GM21423 (cell line): ENCODE data around the gene NOD1.

Experiments used
- ATAC-seq: cut with Tn5 transposase; IDR thresholded peaks from one replicate; pipeline ENCODE4 v1.9.1; 2021; ENCODE audit warnings: mild to moderate bottlenecking, moderate library complexity; ENCODE audit not compliant: unreplicated experiment

Gene NOD1

DNA sequence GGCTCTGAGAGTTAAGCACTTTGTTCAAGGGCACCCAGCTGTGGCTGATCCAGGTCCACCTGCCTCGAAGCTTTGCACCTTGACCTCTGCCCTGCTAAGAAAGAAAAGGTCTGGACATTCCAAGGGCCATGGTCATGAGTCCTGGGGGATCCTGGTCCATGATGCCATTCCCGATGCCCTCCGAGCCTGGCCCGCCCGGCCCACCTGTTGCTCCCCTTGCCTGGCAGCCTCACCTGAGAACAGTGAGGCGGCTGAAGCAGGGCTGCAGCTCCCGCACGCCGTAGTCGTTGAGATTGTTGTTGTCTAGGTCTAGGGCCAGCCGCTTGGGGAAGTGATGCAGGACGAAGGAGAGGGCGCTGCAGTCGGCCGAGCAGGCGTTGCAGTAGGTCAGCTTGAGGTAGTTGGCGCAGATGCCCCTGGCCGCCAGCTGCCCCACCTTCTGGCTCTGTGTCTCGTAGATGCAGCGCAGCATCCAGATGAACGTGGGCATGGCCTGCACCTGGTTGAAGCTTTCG is 27.5 kb downstream of the NOD1 start:
- no peak for ATAC-seq

DNA sequence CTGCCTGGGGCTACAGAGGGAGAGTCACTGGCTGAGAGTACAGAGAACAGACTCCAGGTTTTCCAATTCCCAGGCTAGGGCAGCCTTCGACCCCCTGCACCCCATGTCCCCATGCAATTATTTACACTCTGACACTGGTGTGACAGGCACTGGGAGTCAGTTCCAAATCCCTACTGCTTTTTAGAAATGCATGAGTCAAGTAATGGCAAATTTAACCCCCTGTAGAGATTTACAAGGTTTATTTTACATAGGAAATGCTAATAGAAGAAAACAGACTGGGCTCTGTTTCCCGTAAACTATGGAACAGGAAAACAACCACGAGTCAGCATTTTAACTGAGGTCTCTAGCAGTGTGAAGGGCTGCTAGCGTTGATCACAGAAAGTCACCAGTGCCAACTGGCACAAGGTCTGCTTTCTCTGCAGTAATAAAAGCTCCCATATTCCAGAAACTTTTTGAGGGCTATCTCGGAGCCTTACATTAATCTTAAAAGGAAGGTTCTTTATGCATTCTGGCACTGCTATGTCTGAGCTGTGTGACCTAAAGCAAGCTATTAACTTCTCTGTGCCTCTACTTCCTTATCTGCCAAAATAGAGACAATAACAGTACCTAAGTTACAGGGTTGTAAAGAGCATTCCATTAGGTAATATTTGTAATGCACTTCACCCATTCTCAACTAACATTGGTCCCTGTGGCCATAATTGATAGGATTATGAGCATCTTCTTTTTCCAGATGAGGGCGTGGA is 28.2 kb downstream of the NOD1 start:
- no peak for ATAC-seq

DNA sequence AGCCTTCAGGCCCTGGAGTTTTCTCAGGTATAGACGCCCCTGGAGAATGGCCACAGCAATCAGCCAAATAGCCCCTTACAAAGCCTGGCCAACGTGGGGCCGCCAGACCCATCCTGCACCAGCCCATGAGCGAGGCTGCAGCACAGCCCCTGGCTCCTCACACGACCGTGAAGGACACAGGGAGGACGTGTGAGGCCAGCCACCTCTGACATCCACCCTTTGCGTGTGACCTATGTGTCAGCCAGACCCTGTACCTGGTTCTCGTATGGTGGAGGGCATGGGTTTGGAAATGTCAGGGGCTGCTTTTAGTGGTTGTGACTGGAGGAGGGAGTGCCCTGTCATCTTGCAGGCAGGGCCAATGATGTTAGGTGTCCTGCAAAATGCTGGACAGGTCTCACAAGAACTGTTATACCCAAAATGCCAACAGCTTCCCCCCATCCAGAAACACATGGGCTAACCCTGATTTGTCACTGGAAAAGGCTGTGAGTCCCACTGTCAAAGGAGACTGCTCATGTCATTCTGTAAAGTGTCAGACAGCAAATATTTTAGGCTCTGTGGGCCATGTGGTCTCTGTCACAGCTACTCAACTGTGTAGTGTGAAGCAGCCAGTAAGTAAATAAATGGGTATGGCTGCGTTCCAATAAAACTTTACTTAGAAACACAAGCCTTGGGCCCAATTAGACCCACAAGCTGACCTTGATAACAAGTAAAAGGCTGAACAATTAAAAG is 30.0 kb downstream of the NOD1 start:
- ATAC-seq: no peak

DNA sequence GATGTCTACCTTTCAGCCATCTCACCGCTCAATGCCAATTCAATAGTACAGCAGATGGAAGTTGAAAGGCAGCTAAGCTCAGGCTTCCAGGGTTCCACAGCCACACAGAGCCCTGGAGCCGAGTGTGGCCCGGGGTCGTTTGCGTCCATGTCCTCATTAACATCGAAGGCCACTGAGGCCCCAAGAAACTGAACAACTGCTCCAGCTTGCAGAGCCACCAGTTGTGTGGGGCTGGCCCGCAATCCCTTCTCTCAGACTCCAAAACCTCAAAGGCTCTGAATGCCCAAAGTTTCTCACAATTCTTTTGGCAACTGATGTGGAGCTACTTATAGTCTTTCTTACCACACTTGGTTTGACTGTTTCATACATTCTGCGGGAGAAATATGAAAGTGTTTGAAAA is 31.1 kb downstream of the NOD1 start:
- no peak for ATAC-seq

DNA sequence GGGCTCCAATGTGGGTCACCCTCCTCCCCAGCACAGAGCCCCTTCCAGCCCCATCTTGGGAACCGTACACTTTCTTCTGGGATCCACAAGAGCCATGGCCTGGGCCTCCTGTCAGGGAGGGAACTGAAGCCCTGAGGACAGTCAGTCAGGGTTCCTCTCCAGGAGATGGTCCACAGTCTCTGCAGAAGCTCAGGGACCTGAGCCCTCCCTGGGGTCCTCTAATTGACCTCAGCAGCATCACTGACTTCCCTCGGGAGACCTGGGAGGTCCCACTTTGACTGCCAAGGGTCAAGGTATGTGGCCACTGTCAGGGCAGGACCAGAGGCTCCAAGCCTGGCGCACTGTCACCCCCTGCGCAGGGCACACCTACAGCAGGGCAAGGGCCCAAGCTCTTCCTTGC is 32.3 kb downstream of the NOD1 start:
- peak; percentile 7 for ATAC-seq

DNA sequence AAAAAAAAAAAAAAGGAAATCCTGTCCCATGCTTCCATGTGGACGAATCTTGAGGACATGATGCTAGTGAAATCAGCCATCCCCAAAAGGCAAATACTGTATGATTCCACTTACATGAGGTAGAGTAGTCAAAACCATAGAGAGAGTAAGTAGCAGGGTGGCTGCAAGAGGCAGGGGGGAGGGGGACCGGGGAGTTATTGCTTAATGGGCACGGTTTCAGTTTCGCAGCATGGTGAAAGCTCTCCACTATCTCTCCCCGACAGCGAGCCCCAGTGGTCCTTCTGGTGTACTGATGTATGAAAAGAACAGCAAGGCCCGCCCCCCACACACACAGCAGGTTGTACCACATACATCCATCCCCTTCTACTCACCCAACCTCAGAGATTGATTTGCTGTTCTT is 32.8 kb downstream of the NOD1 start:
- ATAC-seq: peak; percentile 99

DNA sequence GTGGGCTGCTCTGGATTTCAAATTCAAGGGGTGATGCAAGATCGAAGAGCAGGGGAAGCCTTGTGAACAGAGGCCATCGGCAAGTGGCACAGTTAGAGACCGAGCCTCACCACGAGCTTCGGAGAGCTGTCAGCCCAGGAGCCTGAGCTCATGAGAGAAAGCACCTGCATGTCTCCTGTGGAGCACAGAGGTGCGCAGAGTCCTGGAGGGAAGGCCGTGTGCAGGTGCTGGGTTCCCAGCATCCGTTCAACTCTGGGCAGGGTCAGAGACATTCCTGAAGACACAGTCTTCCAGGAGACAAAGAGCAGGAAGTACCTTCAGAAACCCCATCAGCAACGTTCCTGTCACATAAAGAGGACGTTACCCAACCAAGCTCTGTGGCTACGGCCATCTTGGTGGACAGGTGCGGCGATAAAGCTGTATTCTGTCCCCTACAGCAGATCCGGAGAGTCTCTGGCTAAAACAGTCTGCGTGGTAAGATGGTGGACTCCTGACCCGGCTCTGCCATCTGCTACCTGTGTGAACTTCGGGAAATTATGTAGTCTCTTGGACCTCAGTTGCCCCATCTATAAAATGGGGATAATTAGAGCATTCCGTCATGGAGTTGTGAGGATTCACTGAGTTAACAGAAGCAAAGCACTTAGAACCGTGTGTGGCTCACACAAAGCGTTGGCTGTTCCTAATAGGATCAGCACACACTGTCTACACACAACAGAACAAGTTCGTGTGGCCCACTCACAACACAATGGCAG is 40.6 kb downstream of the NOD1 start:
- no peak for ATAC-seq

DNA sequence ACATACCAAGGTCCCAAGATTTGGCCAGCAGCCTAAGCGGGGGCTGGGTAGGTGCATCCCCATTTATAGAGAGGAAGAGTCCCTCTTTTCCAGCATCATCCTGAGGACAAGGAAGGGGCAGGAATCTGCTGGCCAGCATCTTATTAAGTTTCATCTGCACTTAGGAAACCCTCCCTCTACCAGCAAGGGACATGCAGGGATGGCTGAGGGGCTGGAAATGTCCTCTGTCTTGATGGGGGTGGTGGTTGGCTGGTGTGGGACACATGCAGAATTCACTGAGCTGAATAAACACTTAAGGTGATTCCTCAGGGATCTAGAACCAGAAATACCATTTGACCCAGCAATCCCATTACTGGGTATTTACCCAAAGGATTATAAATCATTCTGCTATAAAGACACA is 42.1 kb downstream of the NOD1 start:
- no peak for ATAC-seq

DNA sequence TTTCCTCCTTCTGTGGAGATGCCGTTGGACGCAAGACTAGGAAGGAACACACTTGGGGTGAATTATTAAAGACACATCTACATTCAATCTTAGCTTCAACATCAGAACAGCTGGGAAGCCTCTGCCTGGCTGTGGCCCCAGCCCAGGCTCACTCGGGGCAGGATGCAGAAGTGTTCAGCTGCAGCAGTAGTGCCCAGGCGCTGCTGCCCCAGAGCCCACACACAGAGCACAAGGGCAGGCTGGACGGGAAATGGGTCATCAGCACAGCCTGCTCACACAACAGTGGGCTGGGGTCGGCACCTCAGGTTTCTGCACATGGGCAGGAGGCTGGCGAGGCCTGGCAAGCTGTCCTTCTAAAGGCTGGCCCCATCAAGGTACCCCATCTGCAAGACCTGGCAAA is 42.5 kb downstream of the NOD1 start:
- ATAC-seq: no peak

DNA sequence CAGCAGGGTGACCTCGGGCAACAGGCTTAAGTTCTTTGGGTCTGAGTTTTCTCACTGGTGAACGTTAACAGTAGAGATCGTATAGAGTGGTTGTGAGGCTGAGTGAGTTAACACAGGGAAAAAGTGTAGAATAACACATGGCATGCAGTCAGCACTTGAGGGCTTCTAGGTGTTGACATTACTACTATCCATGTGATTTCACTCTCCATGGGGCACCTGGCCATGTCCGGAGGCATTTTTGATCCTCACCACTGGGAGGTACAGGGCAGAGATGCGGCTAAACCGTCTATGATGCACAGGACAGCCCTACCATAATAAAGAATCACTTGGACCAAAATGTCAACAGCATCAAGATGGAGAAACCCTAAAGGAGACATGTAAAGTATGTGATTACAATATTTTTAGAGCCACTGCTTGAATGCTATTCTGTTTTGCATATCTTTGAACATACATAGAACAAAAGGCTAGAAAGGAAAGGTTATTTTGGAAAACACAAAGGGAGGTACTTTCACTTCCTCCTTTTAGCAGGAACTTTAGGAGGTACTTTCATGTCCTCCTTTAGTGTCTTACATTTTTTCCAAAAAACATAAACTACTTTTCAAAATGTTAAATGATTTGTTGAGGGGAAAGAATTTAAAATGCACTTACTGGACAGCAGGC is 44.3 kb downstream of the NOD1 start:
- peak; percentile 58 for ATAC-seq

DNA sequence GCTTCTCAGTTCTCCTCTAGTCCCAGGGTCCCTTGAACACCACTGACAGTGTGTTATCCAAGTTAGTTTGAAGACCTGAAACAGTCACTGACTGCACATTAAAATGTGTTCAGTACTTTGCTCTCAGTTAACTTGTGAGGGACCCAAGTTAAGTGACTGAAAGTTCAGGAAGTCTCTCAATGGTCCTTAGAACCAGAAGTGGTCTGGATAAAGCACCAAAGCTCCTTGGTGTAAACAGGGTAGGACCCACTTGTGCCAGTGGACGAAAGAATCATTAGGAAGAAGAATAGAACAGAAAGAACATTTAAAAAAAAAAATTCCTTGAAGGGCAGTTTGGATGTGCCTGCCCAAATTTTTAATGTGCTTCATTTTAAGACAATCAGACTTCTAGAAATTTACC is 45.1 kb downstream of the NOD1 start:
- no peak for ATAC-seq

DNA sequence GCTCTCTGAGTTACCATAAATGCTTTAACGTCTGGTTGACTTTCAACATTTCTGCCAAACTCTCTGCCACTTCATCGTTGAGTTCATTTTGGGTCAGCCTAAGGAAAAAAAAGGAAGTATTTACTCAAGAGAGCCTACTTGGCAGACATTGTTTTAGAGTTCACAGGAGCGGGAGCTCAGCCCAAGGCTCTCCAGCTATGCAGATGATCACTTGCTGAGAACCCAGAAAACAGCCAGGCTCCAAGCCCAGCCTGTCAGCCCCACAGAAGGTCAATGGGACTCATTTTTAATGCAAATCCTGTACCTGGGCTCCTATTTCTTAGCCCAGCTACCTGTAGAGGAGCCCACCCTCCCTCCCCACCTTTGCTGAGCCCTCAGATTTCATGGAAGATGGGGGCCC is 45.5 kb downstream of the NOD1 start:
- ATAC-seq: no peak

DNA sequence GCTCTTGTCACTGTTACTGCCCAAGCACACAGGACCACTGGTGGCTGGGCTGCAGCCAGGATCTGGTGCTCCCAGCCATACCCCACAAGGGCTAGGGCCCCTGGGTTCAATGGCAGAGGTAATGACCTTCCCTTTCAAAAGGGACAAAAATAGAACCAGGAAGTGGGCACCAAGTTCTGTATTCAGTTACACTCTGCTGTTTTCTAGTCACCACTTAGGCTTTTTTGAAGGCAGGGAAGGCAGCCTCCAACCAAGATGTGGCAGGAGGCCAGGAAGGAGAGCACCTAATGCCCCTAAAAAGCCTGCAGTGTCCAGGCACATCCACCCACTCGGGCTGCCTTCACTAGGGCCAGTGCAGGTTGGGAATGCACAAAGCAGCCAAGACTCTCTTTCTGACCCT is 47.8 kb downstream of the NOD1 start:
- no peak for ATAC-seq

DNA sequence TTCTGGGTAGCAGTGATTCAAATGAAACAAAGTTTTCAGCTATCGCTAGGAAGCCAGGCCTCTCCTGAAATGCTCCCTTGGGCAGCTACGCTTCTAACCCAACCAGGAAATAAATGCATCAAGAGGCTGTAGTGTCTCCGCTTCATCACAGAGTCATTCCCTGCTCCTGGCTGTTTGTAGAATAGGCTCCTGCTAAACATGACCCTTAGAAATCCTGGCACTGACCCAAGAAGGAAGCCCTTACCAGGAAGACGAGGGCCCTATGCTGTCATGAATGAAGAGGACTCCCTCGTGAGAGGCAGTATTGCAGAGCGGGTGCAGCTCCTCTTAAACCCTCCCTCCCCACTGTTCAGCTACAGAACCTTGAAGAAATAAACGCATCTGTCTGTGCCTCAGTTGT is 48.3 kb downstream of the NOD1 start:
- no peak for ATAC-seq

DNA sequence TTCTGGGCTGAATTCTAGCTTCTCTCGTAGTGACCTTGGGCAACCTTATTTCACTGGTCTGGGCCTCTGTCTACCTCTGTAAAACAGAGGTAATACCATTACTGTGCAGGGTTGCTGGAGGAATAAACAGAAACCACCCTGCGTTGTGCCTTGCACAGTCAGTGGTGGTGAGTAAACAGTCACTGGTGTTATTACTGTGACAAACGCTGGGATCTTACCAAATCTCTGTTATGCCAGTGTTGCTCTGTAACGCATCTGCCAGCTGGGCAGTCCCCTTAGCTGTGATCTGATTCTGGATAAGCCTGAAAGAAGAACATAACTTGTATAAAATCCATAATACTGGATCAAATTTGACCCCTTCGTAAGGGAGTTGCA is 49.4 kb downstream of the NOD1 start:
- no peak for ATAC-seq

DNA sequence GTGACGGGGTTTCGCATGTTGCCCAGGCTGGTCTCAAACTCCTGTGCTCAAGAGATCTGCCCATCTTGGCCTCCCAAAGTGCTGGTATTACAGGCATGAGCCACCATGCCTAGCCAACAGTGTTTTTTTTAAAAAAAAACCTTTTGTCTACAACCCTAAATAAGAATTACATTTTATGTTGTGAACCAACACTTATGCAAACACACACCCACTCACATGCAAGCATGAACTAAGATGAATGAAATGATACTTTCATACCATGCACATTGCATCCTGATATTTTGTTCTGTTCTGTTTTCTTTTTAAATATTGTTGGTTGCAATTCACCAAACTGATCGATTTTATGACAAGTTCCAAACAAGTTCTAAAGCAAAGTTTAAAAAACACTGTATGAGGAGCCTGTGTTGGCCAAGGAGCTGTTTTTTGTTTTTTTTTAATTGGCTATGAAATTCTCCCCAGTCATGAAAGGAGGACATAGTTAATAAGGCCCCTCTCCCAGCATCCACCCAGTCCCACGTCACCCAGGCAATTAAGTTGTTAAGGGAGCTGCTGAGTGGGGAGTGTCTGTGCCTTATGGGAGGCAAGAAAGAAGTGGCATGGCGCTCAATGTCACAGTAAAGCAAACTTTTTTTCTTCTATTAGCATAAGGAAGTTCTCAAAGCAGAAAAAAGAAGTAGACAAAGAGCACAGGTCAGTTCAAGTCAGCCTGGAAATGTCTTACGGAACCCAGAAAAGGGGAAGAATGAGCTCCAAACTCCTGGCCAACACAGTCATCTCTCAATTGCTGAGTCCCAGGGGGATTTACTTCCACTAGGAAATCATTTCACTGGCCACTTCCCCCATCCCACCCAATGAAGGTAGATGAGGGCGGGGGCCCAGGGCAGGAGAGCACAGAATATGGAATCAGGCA is 50.1 kb downstream of the NOD1 start:
- no peak for ATAC-seq

DNA sequence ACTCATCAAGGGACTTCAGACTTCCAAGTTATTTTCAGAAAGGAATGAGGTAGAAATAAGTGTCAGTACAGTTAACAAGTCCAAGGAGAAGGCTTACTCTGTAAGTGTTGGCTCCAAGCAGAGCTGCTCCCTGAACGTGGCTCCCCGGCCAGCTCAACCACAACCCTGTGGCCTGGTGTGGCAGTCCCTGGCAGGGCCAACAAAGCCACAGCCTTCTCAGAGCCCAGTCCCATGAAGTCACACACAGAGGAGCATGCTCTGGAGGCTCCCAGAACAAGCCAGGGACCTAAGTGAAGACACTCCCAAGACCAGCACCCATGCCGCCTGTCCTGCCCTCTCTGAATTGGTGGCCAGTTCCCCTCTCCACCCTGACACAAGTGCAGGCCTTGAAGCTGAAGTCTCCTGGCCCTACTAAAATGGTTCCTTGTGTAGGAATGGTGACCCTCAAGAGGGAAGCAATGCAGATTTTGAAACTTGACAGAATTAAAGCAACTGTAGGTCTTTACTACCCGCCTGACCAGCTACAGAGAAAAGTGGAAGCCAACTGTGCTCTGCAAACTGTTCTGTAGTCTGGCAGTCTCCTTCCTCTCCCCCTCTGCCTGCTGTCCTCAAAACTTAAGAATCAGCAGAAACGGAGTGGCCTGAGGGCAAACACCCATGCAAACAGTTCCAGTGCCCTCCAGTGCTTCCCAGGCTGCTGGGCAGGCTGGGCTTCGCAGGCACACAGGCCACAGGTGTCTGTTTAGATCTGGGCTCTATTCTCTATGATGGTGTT is 51.1 kb downstream of the NOD1 start:
- no peak for ATAC-seq

DNA sequence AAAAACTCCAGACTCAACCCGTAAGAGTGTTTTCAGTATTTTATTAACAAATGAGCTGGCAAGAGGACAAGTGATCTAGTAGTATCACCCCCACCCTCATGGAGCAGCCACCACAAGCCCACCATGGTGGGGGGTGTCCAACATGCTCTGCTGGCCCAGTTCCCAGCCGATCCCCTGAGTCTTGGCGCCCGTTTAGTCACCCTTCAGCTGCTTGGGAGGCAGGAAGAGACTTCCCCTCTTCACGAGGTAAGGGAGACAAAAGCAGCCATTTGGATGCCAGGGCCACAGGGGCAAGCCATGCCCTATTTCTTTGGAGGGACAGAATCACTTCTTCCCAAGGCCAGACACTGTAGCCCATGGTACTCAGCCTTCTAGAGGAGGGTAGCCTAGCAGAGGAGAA is 54.1 kb downstream of the NOD1 start:
- ATAC-seq: no peak

DNA sequence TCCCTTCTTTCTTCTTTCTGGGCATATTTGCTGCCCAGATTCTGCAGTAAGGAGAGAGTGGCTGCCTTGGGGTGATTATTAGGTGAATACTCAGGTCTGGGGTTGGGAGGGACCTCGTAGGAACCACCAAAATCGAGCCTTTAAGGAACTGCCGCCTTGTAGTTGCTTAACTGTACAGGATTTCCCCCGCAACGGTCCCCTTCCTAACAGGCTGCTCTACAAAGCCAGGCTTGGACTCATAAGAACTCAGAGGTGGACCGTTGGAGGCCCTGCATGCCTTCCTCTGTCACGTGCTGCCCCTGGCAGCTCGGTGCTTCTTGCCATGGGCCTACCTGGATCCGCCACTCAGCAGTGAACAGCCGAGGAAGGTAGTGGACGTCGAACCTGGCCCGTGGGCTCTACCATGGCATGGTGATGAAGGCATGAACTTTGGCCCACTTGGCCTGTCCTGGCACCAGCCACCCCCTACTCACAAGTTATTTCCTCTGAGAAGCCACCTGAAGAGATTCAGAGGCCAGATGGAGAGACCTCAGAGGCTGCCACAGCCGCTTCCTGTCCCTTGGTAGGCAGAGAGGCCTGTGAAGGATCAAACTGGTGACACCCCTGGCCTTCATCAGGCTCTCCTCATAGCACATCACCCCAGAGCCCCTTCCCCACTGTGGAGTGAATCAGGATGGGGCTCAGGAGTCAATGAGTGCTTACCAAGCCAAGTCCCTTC is 54.6 kb downstream of the NOD1 start:
- ATAC-seq: no peak
